GM19099 (cell line): Measurements from ENCODE around the gene ST6GALNAC6.

Experiments
- POLR2A ChIP-seq: IDR thresholded peaks from 3 replicates; pipeline ENCODE4 v1.6.1; 2011; ENCODE audit warnings: low read depth; ENCODE audit not compliant: insufficient read length; ENCODE audit errors: extremely low read depth

The ST6GALNAC6 gene

DNA sequence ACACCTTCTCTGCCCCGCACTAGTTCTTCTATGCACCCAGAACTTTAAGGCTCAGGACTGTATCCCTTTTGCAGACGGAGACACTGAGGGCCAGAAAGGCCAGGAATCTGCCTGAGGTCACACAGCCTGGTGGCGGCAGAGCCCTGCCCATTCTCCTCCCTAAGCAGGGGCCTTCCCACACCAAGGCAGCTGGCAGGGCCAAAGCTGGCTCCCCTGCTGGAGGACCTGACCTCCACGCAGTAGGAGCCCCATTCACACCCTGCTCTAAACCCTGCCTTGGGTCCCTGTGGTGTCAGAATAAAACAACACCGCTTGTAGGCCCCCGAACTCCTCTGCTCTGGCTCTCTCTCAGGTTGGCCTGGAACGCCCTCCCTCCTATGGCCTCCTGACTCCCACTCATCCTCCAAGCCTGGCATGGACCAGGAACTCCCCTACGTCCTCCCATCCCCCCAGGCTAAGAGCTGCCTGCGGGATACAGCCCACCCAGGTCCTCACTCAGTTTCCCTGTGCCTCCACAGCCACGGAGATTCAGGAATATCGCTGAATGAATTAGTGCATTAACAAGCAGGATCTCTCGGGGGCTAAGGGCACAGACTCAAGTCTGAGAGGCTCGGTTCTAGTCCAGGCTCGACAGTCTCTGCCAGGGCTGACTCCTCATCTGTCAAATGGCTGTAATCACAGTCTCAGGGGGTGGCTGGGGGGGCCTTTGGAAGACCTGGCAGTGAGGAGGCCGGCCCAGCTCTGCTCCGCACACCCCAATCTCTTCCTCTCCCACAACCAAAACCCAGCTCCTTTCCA lies 2.8 kb downstream of the ST6GALNAC6 start:
- TF ChIP-seq POLR2A, result no peak

DNA sequence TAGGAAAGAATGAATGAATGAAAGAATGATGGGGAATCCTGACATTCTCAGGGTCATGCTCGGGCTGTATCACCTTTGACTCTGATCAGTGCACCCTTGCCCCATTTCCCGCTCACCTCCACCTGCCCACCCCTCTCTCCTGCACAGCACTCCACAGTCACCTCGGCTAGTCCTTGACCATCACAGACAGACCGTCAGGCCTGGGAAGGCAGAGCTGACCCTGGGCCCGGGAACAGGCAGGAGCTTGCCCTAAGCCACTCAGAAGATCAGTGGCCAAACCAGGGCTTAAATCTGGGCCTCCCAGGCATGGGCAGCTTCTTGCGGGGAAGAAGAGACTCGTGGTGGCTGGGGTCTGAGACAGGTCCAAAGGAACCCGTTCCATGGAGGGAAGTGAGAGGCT lies 3.6 kb downstream of the ST6GALNAC6 start:
- TF ChIP-seq POLR2A, result no peak

DNA sequence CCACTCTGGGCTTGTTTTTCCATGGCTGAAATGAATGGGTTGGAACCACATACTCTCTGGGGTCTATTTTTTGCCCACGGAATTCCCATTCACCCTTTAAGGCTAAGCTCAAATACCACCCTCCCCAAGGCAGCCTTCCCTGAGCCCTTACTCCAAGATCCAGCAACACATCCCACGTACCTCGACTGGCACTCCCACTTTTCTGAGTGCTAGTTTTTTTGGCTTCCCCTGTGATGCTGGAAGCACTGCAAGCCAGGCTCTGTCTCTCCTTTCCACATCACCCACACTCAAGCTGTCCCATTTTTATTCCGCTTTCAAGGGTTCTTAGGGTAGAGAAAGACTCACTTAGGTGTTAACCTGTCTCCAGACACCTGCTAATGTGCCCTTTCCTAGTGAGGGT lies 6.0 kb downstream of the ST6GALNAC6 start:
- no peak for TF ChIP-seq POLR2A

DNA sequence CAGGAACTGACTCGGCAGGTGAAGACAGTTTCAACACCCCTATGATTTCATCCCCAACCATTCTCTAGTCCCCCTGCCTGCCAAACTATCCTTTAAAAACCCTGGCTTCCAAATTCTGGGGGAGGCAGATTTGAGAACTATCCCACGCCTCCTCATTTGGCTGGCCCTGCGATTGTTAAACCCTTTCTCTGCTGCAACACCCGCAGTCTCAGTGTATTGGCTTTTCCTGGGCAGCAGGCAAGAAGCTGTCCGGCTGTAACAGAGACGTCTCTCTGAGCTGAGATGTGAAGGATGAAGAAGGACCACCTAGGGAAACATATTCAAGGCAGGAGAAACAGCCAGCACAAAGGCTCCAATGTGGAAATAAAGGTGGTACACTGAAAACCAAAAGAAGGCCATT lies 6.6 kb downstream of the ST6GALNAC6 start:
- no peak for TF ChIP-seq POLR2A

DNA sequence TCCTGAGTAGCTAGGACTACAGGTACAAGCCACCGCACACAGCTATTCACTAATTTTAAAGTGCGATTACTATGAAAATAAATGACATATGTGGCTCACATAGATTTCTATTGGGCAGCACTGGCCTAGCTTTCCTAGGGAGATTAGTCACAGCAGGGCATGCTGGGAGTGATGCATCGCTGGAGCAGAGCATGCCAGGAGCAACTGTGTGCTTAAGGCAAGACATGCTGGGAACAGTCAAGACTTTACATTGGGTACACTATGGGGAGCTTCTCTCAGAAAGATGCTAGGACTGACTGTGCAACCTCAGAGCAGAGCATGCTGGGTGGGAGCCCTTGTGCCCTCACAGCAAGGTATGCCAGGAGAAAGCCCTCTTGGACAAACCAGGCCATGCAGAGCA lies 9.3 kb downstream of the ST6GALNAC6 start:
- no peak for TF ChIP-seq POLR2A

DNA sequence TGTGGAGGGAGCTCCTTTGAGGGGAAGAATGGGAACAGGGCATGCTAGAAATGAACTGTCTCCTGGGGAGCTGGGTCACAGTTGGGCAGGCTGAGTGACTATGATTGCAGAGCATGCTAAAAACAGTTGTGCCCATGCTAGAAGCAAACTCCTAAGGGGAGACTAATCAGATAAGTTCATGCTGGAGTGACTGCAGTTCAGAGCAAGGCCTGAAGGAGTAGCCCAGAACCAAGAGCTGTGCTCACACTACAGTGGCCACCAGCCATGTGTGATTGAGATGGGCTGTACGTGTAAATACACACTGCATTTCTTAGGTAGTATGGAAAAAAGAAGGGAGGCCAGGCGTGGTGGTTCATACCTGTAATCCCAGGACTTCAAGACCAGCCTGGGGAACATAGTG lies 11.6 kb downstream of the ST6GALNAC6 start:
- no peak for TF ChIP-seq POLR2A

DNA sequence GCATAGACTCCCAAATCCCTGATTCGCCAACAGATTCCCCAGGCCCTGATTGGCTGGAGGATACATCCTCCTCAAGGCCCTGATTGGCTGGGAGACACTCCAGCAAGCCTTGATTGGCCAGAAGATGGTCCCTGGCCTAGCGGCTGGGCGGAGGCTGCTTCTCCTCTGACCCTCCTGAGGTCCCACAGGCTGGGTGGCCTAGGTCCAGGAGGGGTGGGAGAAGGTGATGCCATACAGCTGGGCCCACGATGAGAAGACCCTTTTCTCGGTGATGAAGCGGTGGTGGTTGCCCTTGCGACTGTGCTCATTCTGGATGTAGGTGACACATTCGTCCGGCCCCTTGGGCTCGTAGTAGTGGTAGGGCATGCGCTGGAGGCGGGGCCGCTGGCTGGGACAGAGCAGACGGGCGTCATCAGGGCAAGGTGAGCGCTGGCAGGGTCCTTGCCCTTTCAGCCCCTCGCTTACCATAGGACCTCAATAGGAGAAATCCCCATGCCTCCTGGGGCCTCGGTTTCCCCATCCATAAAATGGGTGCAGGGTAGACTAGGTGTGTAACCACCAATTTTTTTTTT lies 12.9 kb downstream of the ST6GALNAC6 start:
- no peak for TF ChIP-seq POLR2A

DNA sequence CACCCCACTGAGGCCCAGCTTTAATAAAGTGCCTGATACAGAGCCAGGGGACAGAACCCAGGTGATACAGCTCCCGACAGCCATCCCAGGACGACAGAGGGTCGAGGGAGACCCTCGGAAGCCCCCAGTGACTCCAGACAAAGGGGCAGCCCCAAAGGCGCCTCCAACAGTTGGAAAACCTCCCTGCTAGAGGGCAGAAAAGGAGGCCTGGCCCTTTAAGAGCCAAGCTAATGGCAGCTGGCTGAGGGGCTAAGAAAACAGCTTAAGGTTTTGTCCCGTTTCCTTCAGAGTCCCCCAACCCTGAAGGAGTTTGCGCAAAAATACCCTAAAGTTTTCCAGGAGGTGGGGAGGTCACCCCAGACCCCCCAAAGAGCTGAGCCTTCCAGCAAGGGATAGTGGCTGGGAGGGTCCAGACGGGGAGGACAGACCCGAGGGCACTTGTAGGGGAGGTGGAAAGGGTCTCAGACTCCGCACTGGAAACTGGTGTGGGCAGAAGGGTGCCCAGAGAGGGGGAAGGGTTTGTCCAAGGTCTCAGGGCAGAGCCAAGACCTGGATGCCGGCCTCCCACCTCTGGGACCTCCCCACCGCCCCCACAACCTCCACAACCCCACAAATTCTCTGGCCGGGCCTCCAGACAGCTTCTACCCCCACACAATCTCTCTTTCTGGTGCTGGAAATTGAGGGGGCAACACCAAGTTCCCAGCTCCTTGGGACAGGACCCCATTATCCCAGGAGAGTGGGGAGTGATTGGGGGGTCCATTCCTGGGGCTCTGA lies 13.7 kb downstream of the ST6GALNAC6 start:
- no peak for TF ChIP-seq POLR2A

DNA sequence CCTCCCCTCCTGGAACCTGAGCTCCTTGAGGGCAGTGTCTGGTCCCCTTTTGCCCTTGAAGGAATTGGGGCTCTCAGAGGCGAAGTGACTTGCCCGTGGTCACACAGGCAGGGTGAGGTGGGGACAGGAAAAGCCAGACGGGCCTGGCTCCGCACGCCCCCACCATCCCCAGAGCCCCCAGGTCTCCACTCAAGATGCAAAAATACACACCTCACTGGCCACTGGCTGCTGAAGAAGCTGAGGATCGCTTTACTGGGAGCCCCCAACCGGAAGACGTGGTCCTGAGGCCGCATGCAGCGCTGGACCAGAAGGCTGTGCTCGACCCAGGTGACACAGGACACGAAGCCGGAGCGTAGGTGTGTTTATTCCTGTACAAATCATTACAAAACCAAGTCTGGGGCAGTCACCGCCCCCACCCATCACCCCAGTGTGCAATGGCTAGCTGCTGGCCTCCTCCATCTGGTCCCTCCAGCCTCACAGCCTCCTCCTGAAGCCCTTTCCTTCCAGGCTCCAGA lies 14.4 kb downstream of the ST6GALNAC6 start:
- TF ChIP-seq POLR2A, result no peak

DNA sequence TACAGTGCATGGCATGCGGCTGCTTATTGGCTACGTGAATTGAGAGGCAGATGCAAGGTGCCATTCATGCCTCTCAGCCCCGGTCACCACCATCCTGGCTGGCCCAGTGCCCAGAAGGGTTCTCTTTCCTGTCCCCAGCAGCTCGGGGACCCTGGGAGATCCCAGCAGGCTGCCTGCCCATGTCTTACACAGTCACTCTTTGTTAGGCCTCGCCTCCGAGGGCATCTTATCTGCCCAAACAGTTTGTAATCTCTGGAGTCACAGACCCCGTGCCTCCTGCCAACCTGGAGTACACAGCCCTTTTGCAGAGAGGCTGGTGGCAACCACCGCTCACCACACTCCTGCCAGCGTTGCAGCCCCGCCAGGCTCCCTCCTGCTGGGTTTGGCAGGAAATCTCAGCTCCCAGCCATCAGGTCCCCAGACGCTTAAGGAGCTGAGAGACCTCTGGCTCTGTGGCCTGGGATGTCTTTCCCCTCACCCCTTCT lies 14.9 kb downstream of the ST6GALNAC6 start:
- TF ChIP-seq POLR2A, result no peak

DNA sequence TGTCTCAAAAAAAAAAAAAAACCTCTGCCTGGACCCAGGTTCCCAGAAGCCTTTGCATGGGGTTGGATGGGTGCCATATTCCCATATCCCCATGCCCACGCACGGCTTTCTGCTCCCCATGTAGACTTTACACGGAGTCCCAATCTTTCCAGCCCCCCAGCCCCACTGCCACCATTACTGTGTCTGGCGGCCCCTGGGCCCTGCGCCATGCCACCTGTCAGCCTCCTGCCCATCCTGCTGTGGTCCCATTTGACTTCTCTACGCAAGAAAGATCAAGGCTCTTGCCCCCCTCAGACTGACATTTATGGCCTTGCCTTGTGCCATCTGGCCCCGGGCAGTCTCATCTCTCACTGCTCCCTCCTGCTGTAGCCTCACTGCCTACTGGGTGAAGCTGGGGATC lies 15.4 kb downstream of the ST6GALNAC6 start:
- no peak for TF ChIP-seq POLR2A

DNA sequence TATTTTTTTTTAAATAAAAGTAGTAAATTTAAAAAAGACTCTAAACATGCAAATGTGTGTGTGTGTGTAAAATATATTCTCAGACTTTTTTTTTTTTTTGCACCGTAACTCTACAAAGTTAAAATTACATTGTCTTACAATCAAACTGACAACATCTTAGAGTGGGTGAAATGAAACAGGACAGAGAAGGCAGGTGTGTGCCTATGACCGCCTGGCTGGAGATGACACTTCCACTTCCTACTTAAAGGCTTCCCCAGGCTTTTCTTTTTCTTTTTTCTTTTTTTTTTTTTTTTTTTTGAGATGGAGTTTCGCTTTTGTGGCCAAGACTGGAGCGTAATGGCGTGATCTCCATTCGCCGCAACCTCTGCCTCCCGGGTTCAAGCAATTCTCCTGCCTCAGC lies 19.3 kb downstream of the ST6GALNAC6 start:
- no peak for TF ChIP-seq POLR2A

DNA sequence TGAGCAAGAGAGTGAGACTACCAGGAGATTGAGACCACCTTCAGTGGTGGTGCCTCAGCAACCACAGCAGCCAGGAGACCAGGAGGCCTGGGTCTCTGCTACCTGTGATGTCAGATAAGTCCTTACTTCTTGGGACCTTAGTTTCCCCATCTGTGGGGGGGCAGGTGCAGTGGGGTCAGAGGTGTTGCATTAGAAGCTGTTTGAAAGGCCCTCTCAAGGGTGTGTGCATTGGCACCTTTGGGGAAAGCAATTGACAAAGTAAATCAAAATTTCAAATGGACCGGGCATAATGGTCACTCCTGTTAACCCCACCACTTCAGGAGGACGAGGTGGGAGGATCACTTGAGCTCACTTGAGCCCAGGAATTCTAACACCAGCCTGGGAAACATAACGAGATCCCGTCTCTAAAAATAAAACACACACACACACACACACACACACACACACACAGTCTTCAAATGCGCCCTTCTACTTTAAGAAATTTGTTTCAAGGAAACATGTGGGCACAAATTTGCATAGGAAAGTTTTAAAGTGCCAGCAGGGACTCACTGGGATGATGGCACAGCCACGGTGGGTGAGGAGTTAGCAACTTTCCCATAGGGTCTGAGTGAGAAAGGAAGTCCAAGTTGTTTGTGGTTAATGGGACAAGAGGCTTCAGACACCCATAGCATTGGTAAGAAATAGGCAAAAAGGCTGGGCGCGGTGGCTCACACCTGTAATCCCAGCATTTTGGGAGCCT lies 20.6 kb downstream of the ST6GALNAC6 start:
- TF ChIP-seq POLR2A, result no peak

DNA sequence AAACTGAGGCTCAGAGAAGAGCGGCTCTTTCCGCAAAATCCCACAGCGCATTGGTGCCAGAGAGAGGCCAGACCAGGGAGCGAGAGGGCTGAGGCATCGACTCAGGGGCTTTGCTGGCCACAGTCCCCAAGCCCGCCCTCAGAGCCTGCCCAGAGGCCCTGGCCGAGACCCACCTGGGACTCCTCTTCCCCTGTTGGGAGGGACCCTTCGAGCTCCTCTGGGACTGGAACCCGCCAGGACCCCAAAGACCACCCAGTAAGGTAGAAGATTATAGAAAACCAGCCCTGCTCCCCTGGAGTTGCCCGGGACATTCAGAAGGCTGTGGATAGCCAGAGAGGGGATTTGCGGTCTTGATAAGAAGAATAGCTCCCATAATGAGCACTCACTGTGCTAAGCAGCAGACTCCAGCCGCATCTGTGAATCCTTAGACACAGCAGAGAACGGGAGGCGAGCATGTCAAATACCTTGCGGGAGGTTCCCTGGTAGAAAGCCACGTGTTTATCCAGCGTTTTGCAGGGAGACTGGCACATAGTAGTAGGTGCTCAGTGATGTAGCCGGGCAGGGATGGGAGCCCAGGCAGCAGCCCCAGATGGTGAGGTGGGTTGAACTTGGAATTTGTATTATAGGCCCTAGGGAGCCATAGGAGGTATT lies 21.3 kb downstream of the ST6GALNAC6 start:
- TF ChIP-seq POLR2A, result no peak
